ENCODE results near the gene MRPL24. TPM values are rescaled to one million over a fixed set of nuclear protein-coding genes. Genes with fewer than 3 reads are reported as not detected.

The MRPL24 gene
- total RNA-seq: 29.1 and 34.1 TPM in 2 replicates

DNA sequence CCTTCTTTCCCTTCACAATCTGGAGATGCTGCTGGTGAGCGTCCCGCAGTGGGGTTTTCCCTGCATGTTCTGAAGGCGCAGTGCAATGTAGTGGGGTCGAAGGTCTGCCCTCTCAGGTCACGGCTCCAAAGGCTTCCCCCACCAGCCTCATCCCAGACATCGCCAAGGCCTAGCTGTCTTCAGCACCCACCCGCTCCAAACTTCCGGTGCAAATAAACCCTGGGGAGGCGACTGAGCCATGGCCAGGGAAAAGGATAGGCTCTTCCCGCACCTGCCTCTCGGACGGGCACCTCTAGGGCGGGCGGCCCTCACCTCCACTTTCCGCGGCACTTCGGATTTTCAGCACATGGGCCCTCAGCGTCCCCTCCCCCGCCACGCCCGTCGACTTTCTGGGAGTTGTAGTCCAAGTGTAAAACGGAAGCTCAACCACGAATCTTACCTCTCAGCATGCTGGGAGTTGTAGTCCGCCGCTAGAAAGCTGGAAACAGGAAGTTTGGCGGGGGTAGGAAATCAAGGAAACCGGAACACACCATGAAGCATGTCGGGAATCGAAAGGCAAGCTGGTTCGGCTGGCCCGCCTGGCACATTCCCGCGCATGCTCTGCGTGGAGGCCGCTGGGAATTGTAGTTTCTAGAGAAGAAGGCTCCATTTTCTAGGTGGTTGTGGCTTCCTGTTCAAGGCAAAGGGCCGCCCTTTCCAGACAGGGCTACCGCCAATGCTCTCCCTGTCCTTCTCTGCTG lies at the start of gene MRPL24:
Gene MRPL24, minus strand, starts transcription at position 348 of the 740 bp plus-strand sequence. CDS start 2,384 bp downstream, outside the sequence.

DNA sequence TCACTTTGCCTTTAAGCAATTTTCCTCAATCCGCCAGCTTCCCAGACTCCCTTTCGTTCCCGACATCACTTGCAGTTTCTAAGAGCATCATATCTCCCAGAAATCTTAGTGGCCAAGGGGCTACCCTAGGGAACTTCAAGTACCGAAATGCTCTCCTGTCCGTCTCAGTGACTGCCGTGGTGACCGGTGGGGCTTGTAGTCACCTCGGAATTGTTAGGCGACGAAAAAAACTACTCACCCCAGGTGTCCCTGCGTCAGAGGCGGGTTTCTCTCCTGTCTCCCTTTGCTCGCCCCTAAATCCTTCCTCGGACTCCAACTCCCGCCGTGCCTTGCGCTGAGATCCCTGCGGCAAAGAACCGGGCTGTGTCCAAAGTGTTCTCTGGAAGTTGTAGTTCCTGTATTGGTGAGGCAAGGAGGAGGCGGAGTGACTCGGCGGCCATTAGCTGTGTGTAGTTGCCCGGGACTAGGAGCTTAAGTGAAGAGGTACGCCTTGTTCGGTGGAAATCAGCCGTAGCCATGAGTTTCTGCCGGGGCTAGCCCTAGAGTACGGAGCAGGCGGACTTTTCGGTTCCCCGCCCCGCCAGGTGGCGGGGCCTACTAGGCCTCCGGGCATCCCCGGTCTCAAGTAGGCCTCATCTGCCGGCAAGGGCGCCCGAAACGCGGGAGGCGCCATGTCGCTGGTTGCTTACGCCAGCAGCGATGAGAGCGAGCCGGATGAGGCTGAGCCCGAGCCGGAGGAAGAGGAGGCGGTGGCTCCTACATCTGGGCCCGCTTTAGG lies 26.4 kb upstream of the MRPL24 start, which contains the start of gene PRCC:
Gene PRCC, plus strand, starts transcription at position 435 of the 778 bp plus-strand sequence. Its CDS starts 237 bp downstream, at position 672.

DNA sequence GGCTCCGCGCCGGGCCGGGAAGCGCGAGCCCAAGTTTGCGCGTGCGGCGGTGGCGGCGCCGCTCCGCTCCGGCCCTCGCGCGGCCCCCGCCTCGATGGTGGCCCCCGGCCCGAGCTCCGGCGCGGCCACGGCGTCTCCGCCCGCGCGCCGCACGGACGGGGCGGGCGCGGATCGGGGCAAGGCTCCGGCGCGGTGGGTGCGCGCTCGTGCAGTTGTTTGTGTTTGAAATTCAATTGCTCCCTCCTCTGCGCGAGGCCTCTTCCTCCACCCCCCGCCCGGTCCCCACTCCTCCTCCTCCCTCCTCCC lies 10.5 kb upstream of the MRPL24 start, which contains the start of gene HDGF:
Gene HDGF, minus strand, starts transcription at position 225 of the 306 bp plus-strand sequence. CDS start 246 bp downstream, outside the sequence.

DNA sequence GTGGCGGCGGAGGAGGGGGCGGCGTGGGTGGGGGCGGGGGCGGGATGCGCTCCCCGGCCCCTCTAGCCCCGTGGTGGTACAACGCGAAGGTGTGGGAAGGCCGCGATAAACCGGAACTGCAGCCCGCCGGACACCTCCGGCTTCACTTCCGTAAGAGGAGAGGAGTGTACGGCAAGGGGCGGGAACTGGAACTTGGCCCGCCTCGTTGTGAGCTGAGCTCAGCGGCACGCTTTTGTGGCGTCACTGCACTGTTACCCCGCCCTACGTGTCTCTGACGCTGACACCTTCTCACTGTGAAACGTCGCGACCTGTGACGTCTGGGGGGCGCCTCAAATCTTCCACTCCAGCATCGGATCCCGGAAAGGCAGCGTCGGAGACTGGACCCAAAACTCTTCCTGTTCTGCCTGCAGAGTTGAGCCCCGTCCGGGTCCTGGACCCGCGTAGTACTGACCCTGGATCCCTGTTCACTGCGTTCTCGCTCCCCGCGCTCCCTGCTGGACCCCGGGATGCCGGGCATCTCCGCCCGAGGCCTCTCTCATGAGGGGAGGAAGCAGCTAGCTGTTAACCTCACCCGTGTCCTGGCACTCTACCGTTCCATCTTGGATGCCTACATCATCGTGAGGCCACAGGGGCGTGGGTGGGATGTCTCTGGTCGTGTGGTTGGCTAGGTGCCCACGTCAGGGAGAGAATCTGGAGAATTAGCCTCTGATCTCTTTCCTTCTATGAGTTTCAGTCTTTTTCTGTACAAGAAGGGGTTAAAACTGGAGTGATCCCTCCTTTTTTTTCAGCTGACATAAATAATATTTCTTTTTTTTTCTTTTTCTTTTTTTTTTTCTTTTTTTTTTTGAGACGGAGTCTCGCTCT lies 12.1 kb downstream of the MRPL24 start, which contains the start of gene ISG20L2:
Gene ISG20L2, minus strand, starts transcription at position 168 of the 864 bp plus-strand sequence. CDS start 1,114 bp downstream, outside the sequence.

DNA sequence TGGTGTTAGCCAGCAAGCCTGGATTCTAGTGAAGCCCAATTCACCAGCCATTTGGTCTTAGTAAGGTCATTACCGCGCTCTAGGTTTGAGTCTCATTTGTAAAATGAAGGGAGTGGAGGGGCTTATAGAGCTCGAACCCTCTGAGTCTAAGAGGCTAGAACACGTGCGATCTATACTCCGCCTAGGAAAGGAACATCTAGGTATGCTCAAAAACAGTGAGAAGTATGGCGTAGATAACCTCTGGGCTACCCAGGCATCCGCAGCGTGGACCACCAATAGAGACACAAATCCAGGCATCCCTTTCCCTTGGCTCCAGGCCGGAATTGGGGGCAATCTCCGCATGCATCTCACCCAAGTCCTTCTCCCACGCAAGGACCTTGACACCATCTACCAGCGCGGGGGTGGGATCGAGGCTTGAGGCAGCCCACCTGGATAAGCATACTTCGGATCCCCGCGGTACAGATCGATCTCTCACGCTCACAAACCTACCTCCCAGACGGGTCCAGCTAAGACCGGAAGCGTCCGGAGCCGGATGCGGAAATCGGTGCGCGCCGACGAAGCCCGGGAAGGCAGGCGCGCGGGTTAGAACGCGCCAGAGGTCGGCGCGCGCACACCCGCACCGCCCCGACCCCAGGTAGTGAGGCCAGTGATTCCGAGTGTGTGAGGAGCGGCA lies 12.8 kb downstream of the MRPL24 start, which contains the start of gene METTL25B:
Gene METTL25B, plus strand, starts transcription at position 544 of the 673 bp plus-strand sequence. CDS start 636 bp downstream, outside the sequence.

DNA sequence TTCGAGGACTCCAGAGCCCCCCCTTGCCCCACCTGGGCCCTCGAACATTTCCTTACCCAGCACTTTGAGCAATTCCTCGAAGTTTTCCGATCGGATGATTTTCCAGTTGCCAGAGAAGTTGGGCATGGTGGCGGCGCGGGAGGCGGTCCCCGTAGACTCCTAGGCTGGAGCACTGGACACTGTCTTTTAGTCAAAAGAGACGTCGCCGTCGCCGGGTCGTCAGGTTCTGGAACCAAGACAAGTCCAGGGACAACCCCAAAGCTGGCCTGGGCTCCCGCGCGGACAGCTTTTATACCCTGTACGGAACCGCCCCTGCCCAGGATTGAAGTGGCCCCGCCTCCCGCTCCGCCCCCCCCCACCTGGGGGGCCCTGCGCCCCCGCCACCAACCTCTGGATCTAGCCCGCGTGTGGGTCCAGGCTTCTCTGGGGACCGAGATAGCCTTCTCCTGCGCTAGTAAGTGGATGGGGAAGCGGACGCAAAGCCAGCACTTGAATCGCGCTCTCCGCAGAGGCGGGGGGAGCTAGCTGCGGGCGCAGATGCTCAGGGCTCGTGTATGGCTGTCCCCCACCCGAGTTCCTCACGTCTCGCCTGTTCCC lies 35.5 kb downstream of the MRPL24 start, which contains the start of gene CRABP2:
Gene CRABP2, minus strand, starts transcription at position 263 of the 597 bp plus-strand sequence. Its CDS starts 137 bp downstream, at position 126.

Other genes starting within 250 kb of the MRPL24 start
- 21.6 and 29.4 TPM in 2 replicates for gene MEF2D, start 240.3 kb downstream of the MRPL24 start, total RNA-seq
- gene IQGAP3, start 168.5 kb downstream of the MRPL24 start, total RNA-seq: 19.6 and 21.5 TPM in 2 replicates
- not detected in 2 replicates for gene TTC24, start 161.4 kb downstream of the MRPL24 start, total RNA-seq
- 73.1 and 110 TPM in 2 replicates for gene NAXE, start 149.3 kb downstream of the MRPL24 start, total RNA-seq
- gene GPATCH4, start 139.6 kb downstream of the MRPL24 start, total RNA-seq: 20.6 and 26.7 TPM in 2 replicates
- gene HAPLN2, start 121.7 kb downstream of the MRPL24 start, total RNA-seq: not detected in 2 replicates
- gene BCAN, start 99.0 kb downstream of the MRPL24 start, total RNA-seq: 0.10 TPM in 1 of 2 replicates, not detected in the other
- gene NES, start 63.7 kb downstream of the MRPL24 start, total RNA-seq: 81.7 and 150 TPM in 2 replicates
- gene CRABP2, start 35.5 kb downstream of the MRPL24 start, total RNA-seq: 0.65 TPM in 1 of 2 replicates, not detected in the other
- 7.0 and 14.7 TPM in 2 replicates for gene METTL25B, start 12.6 kb downstream of the MRPL24 start, total RNA-seq
- gene ISG20L2, start 12.3 kb downstream of the MRPL24 start, total RNA-seq: 34.0 and 45.1 TPM in 2 replicates
- 214 and 234 TPM in 2 replicates for gene HDGF, start 10.6 kb upstream of the MRPL24 start, total RNA-seq
- gene PRCC, start 26.4 kb upstream of the MRPL24 start, total RNA-seq: 26.5 and 35.3 TPM in 2 replicates
- gene SH2D2A, start 75.8 kb upstream of the MRPL24 start, total RNA-seq: 0.33 TPM in 1 of 2 replicates, not detected in the other
- not detected in 2 replicates for gene INSRR, start 118.0 kb upstream of the MRPL24 start, total RNA-seq
- not detected in 2 replicates for gene NTRK1, start 119.8 kb upstream of the MRPL24 start, total RNA-seq
- 46.9 and 49.6 TPM in 2 replicates for gene PEAR1, start 152.6 kb upstream of the MRPL24 start, total RNA-seq
- 0.19 and 0.33 TPM in 2 replicates for gene LRRC71, start 179.5 kb upstream of the MRPL24 start, total RNA-seq

Measured in vein endothelial cell (primary cell).